ENCODE results near the gene RTL1. TPM values are rescaled to one million over a fixed set of nuclear protein-coding genes. Genes with fewer than 3 reads are reported as not detected.

Gene RTL1
- total and polyA plus RNA-seq, 10 of the 15 experiments (the other 5 are each of a cell fraction or from before 2014, with no cell fraction given) = not detected

DNA sequence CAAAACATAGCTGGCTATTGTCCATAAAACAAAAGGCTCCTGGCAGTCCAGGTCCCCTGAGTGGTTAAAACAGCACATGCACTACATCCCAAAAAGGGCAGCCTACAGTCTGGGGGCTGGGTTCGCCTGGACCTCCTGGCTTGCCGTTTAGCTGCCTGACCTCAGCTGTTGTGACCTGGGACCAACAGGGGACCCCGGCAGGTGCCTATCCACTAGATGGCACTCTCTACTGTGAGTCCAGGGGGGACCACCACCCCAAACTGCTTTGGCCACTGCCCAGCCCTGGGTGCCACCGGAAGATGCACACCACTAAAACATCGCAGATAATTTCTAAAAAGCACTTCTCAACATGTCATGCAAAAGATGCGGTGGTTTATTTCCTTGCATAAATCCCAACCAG, 2.9 kb upstream of the RTL1 start:
- CTCF ChIA-PET = no interaction called here
- 44% methylated on average over 6 of the region's 6 CpGs for WGBS (ENCODE audit: insufficient coverage, insufficient replicate concordance, low lambda C conversion rate, missing lambda C conversion rate)
- Histone ChIP-seq H3K4me3 (no peak overlapping the region), H2AFZ (ENCODE audit: control insufficient read depth, low read depth, low read length) (no peak overlapping the region), H3K9ac (ENCODE audit: control insufficient read depth, insufficient read depth, low read length) (no peak overlapping the region), H3K27ac (ENCODE audit: control insufficient read depth, insufficient read depth) (no peak overlapping the region), H3K27me3 (replicated peaks in 1 of 2; ENCODE audit: control insufficient read depth in 2 of 2, insufficient read depth in 2 of 2, low read length in 1 of 2) (no peaks in the 10 kb centered on the region), H3K9me3 (replicated peaks; ENCODE audit: control insufficient read depth, insufficient read depth, low read length) (no peaks in the 10 kb centered on the region), H4K20me1 (ENCODE audit: control insufficient read depth, insufficient read depth) (no peaks in the 10 kb centered on the region), H3K4me1 (ENCODE audit: control insufficient read depth, insufficient read depth, low read length) (no peaks in the 10 kb centered on the region), H3K79me2 (ENCODE audit: control insufficient read depth, insufficient read depth, low read length) (no peaks in the 10 kb centered on the region), H3K36me3 (ENCODE audit: control insufficient read depth in 2 of 2, insufficient read depth in 2 of 2, low read length in 1 of 2) (no peaks in the 10 kb centered on the region), H3K4me2 (ENCODE audit: control insufficient read depth, insufficient read depth) (no peak overlapping the region)
- DNase-seq (ENCODE audit: low read depth, low spot score) (no peak), FAIRE-seq (no peak), ATAC-seq (no peak; the same call in 2 of the 3 replicates)
- in situ Hi-C loops (cut with MboI) = no loop called here
- intact Hi-C loops (cut with micrococcal nuclease; ENCODE audit: unreplicated experiment) = no loop called here
- BruUV-seq (replicated peaks) = no TSS peak
- TF ChIP-seq ZNF274 (IDR thresholded peaks at IDR 0.05; ENCODE audit: insufficient read depth, insufficient read length) = no peak
- no peak for TF ChIP-seq KLF5 (IDR thresholded peaks at IDR 0.05; ENCODE audit: partially characterized antibody)
- no peak for TF ChIP-seq EGR1 (IDR thresholded peaks at IDR 0.05; ENCODE audit: borderline replicate concordance in 1 of 2, low read depth in 2 of 2, low read length in 2 of 2)
- TF ChIP-seq ASH2L (IDR thresholded peaks at IDR 0.05; ENCODE audit: borderline replicate concordance, low read depth) = no peak
- no peak for TF ChIP-seq TBL1XR1 (IDR thresholded peaks at IDR 0.05; ENCODE audit: low read depth, low read length)
- TF ChIP-seq RAD21 (IDR thresholded peaks at IDR 0.05; ENCODE audit: insufficient read depth, low read depth, low read length) = peak; percentile 21; the same call in 1 of the 2 replicates
- TF ChIP-seq HDAC2 (IDR thresholded peaks at IDR 0.05) = no peak
- TF ChIP-seq STAT3 (IDR thresholded peaks at IDR 0.05; ENCODE audit: low read depth, low read length) = no peak
- TF ChIP-seq ZNF622 (IDR thresholded peaks at IDR 0.05) = no peak
- TF ChIP-seq NRF1 (conservative IDR thresholded peaks at IDR 0.05; ENCODE audit: low read depth, low read length) = no peak
- TF ChIP-seq FOS (IDR thresholded peaks at IDR 0.05; ENCODE audit: borderline replicate concordance, extremely low read depth, insufficient read length) = no peak
- TF ChIP-seq MXI1 (IDR thresholded peaks at IDR 0.05; ENCODE audit: low read depth, low read length) = no peak
- no peak for TF ChIP-seq CREM (IDR thresholded peaks at IDR 0.05; ENCODE audit: low read depth)
- TF ChIP-seq, protein P1, sequence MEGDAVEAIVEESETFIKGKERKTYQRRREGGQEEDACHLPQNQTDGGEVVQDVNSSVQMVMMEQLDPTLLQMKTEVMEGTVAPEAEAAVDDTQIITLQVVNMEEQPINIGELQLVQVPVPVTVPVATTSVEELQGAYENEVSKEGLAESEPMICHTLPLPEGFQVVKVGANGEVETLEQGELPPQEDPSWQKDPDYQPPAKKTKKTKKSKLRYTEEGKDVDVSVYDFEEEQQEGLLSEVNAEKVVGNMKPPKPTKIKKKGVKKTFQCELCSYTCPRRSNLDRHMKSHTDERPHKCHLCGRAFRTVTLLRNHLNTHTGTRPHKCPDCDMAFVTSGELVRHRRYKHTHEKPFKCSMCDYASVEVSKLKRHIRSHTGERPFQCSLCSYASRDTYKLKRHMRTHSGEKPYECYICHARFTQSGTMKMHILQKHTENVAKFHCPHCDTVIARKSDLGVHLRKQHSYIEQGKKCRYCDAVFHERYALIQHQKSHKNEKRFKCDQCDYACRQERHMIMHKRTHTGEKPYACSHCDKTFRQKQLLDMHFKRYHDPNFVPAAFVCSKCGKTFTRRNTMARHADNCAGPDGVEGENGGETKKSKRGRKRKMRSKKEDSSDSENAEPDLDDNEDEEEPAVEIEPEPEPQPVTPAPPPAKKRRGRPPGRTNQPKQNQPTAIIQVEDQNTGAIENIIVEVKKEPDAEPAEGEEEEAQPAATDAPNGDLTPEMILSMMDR (IDR thresholded peaks at IDR 0.05 in 2 of 3, conservative IDR thresholded peaks at IDR 0.05 in 1 of 3; ENCODE audit: control insufficient read depth in 2 of 3, extremely low read depth in 1 of 3, insufficient read depth in 1 of 3, low read depth in 3 of 3, low read length in 3 of 3) = peak; percentile 6 to 29 (median 13); a peak in 1 of 6 replicates
- TF ChIP-seq NR2C2 (IDR thresholded peaks at IDR 0.05; ENCODE audit: borderline replicate concordance, control insufficient read depth, insufficient read length, low read depth) = no peak
- POLR2A ChIA-PET = no interaction called here
- RAD21 ChIA-PET (ENCODE audit: unreplicated experiment) = no interaction called here
- SMC1A ChIA-PET (ENCODE audit: uncharacterized antibody, unreplicated experiment) = no interaction called here

All from GM12878 (cell line).